ENCODE data around the gene MGAM2.
"Not testable (repeated sequence)": the region's sequence is repeated elsewhere in the genome, so short reads cannot be mapped to it uniquely, and the experiment has no call there.

MGAM2 gene

DNA sequence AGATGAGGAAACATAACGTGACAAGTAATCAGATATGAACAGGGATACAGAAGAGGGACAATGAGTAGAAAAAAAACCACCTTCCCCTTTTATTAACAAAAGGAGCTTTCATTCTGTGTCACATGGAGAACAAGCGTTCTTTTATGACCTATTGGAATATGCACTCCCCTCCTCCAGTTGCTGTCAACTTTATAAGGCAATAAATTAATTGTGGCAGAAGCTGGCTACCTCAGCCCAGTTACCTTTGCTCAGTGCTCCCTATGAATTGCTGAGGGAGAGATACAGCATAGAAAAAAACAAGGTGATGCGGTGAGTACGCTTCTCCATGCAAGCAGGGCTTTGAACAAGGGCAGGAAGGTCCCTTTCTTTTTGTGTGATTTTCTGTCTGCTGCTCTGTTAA, at the start of gene MGAM2:
TSS of gene MGAM2 (plus strand) at position 220 of the 400 bp plus-strand sequence. CDS start 5,156 bp downstream, outside the sequence.
- no peak for DNase-seq (ENCODE audit: low read depth)

DNA sequence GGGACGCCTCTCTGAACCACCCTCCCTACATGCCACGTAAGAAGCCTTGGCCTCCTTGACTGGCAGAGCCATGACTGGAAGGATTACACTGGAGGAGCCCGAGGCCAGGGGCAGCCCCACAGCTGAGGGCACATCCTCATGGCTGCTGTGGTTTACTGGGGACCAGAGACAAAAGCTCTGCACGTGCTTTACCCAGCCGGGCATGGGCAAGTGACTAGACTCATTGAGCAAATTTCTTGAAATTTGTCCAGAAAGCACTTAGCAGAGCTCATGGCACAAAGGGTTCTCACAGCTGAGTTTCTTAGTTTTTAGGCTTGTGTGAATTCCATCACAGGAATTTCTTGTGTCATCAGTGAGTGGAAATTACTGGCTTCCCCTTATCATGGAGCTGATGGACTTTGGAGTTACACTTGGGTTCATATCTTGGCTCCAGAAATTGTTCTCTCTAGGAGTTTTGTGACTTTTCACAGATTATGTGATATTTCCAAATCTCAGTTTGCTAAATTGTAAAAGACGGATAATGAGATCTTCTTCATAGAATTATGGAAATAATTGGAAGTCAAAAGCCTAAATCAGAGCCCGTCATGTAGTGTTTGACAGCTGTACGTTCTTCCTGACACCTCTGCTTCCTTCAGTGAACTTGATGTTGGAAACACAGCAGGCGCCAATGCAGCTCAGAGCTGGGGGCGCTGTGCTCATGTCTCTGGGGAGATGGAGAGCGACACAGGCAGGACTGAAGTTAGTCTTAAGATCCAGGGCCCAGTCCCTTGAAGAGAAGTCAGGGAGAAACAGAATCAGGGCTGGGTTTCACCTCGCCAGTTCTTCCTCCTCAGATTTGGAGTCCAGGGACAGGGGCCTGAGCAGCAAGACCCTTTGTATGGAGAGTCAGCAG, 47.7 kb upstream of the MGAM2 start:
- DNase-seq (ENCODE audit: low read depth) = no peak

DNA sequence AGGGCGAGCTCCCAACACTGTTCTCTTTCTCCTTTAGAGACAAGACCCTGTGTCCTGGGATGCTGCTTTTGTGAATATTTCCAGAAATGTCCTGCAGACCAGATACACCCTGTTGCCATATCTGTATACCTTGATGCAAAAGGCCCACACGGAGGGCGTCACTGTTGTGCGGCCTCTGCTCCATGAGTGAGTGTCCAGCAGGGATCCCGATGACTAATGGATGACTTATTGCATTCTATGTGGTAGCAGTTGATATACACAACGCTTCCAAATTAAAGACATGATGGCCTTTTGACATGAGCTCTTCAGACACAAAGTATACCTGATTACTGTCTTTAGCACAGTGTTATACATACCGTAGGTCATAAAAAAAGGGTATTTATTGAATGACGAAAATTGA, 45.0 kb upstream of the MGAM2 start:
- DNase-seq (ENCODE audit: low read depth) = no peak

DNA sequence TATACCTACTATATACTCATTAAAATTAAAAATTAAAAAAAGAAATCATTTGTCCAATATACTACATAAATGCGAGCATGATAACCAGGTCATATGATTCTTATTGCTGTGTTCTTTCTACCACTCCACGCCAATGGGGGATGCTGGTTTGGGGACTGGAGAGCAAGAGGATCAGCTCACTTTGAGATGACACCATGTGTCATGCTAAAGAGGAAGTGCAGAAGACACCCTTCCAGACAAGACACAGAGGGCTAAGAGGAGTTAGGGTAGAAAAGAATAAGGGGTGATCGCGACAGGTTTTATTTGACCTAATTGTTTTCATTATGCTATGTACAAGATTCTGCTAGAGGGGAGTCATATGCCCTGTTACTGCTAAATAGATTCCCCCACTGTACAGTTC, 33.8 kb upstream of the MGAM2 start:
- DNase-seq (ENCODE audit: low read depth) = no peak

DNA sequence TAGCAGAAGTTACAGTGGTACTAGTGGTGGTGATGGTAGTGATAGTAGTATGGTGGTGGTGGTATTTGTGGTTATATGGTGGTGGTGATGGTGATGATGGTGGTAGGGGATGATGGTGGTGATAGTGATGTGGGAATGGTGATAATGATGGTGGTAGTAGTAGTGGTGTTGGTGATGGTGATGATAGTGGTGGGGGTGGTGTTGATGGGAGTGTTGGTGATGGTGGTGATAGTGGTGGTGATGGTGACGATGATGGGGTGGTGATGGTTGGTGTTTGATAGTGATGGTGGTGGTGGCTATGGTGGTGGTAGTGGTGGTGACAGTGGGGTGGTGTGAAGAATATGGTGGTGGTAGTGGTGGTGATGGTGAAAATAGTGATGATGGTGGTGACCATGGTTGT, 27.9 kb upstream of the MGAM2 start:
- DNase-seq (ENCODE audit: low read depth) = no peak

DNA sequence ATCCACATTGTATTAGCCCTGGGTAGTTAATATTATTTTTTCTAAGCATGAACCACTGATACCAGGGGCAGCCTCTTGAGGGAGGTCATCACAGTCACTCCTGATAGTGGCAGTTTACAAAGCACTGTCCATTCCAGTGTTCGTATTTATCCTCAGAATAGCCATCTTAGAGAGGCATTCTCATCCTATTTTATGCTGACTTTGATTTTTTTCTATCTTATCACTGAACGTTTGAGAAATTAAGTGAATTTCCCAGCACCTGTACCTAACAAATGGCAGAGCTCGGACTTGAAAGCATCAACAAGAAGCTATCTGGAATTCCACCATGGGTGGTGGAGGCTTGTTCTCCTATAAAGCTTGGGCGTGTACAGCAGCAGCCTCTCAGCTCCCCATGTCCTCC, 26.1 kb upstream of the MGAM2 start:
- no peak for DNase-seq (ENCODE audit: low read depth)

DNA sequence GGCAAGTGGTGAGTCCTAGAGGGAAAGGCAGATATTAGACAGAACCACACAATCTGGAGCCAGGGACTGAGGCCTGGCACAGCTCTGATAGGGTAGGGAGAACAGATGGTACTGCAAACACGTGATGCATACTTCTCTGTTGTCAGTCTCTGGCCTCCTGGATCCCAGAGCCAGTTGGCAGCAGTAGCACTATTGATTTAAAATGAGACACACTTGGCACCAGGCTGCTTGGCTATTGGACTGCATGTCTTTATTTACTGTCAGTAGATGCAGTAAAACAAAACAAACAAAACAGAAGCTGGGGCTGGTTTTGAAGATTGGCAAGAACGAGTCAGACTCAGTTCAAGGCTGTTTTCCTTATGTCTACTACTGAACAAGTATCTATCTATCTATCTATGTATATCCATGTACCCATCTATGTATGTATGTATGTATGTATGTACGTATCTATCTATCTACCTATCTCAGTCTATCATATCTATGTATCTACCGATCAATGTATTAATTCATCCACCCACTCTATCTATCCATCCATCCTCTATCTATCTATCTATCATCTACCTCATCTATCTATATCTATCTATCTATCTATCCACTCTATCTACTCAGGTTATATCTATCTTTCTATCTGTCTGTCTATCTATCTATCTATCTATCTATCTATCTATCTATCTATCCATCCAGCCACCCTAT, 23.4 kb upstream of the MGAM2 start:
- DNase-seq (ENCODE audit: low read depth) = no peak

DNA sequence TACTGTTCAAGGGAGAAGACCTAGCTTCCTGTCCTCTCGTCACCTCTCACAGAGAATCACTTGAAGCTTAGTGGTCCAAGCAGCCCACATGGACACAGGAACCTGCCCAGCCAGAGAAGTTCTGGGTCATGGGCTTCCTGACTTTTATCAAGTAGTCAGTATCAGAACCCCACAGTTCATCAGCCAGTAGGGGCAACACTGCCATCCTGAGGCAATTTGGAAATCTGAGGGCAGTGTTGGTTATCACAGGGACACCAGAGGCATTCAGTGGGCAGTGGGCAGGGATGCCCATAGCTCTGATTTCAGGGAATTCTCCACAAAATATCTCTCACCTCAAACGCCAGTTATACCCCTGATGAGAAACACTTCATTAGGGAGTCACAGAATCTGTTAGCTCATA, 22.5 kb upstream of the MGAM2 start:
- no peak for DNase-seq (ENCODE audit: low read depth)

DNA sequence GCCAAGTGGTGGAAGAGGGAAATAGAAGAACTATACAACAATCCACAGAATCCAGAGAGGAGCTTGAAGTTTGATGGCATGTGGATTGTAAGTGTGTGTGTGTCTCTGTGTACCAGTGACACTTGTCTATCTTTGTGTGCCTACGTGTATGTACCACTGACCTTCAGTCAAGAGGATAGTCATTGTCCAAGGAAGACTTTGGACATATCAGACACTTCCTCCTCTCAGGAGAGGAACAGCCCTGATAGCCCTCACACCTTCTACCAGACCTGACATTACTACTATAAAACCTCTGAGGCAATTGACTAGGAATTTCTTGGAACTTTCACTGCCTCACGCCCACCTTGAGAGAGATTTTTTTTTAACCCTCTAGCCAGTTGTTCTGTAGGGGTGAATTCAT, 19.6 kb upstream of the MGAM2 start:
- no peak for DNase-seq (ENCODE audit: low read depth)

DNA sequence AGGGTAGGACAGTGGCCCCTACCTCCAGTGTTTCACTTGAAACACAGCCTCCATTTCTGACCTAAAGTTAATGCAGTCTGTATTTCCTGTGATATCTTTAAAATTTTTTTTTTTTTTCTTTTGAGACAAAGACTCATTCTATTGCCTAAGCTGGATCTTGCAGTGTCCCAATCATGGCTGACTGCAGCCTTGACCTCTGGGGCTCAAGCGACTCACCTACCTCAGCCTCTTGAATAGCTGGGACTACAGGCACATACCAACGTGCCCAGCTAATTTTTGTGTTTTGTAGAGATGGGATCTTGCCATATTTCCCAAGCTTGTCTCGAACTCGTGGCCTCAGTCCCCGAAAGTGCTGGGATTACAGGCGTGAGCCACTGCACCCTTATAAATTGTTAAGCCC, 16.7 kb upstream of the MGAM2 start:
- no peak for DNase-seq (ENCODE audit: low read depth)

DNA sequence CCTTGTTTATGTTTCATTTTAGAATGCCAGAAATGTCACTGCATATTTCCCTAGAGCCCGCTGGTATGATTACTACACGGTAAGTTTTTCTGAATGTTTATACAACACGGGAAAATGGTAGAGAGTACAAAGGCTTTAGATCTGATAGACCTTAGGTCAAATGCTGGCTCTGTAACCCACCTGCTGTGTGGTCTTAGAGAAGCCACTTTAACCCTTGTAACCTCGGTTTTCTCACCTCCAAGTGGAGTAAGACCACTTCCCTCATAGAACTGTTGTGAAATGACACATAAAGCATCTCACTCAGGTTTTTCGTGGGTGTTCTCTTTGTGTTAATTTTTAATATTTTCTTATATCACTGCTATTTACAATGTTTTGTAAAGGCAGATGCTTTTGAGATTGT, 13.9 kb upstream of the MGAM2 start:
- DNase-seq (ENCODE audit: low read depth) = no peak

DNA sequence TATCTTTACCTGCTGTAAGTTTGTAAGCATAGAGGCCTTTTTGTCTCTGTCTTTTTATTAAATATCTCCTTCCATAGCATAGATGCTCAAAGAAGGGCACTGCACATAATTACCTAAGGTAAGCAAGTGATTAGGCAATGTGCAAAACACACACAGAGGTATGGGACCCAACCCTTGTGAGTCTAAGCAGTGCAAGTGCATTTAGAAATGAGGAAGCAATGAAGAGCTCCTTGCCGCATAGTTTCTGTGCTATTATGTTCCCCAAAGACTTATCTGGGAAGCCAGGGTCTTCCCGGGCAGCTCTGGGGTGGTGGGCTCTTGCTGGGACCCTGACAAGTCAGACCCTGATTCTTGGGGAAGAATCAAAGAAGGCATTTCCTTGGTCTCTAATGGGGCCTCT, 13.5 kb upstream of the MGAM2 start:
- DNase-seq (ENCODE audit: low read depth) = no peak

DNA sequence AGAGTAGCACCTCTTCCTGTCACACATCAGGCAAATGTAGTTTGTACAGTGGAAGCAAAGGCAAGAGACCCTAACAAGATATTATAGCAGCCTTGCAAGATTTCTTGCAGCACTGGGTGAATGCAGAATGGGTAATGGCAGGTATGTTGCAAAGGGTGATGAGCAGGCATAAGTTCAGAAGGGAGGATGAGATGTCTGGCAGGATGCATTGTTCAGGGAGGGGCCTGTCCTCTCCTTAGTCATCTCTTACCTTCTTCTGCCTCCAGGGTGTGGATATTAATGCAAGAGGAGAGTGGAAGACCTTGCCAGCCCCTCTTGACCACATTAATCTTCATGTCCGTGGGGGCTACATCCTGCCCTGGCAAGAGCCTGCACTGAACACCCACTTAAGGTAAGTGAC, 12.2 kb upstream of the MGAM2 start:
- DNase-seq (ENCODE audit: low read depth) = not testable (repeated sequence)

DNA sequence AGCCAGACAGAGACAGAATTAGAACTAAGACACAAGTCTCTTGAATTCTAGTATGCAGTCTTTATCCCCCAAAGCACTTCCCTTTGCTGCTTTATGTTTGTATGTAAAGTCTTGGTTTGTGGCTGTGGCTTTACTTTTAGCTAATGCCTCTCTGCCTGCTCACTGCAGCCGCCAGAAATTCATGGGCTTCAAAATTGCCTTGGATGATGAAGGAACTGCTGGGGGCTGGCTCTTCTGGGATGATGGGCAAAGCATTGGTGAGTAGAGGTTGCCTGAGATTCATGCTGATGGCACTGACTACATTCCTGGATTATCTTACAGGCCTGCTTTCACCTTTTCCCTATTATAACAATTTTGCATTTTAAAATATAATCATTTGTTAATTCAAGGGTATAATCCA, 10.9 kb upstream of the MGAM2 start:
- no peak for DNase-seq (ENCODE audit: low read depth)

DNA sequence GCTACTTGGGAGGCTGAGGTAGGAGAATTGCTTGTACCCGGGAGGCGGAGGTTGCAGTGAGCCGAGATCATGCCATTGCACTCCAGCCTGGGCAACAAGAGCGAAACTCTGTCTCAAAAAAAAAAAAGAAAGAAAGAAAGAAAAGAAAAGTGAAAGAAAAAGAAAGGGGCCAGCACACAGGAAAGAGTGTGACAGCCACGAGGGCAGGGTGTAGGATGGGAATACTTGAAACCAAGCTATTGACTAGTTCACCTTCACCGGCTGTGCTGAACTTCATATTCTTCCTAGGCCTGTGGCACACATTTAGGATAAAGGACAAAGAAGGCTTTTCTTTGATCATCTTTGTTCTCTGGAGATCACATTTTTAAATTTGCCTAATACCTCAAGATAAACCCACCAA, 9.7 kb upstream of the MGAM2 start:
- not testable (repeated sequence) for DNase-seq (ENCODE audit: low read depth)

DNA sequence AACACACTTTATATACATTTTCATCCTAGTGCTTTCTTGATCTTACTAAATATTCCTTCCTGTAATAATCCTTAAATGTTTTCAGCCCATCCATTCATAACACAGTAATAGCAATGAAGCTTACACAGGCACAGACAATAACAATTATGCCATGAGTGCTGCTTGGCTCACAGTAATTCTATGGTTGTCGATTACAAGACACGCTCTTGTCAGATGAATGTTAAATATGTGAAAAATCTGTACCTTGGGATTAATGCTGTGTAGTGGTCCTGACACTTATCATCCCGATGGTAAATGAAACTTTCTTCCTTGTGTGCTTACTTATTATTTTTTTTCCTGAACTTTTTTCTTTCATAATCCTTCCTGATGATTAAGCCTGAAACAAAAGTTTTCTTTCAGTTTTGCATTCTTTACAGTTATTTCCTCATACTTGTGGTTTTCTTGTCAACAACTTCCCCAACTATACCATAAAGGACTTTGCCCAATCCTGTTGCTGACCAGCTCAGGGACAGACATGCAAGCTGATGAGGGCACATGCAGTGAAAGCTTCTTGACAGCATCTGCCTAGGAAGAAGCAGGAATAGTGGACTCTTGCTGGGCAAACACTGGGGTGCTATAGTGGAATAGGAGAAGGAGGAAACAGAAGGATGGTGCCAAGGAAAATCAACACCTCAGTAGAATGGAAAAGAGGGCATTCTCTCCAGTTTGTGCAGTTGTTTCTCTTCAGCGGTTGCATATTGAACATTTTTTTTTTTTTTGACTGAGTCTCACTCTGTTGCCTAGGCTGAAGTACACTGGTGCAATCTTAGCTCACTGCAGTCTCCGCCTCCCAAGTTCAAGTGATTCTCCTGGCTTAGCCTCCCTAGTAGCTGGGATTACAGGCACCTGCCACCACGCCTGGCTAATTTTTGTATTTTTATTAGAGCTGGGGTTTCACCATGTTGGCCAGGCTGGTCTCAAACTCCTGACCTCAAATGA, 6.7 kb upstream of the MGAM2 start:
- DNase-seq (ENCODE audit: low read depth) = no peak

DNA sequence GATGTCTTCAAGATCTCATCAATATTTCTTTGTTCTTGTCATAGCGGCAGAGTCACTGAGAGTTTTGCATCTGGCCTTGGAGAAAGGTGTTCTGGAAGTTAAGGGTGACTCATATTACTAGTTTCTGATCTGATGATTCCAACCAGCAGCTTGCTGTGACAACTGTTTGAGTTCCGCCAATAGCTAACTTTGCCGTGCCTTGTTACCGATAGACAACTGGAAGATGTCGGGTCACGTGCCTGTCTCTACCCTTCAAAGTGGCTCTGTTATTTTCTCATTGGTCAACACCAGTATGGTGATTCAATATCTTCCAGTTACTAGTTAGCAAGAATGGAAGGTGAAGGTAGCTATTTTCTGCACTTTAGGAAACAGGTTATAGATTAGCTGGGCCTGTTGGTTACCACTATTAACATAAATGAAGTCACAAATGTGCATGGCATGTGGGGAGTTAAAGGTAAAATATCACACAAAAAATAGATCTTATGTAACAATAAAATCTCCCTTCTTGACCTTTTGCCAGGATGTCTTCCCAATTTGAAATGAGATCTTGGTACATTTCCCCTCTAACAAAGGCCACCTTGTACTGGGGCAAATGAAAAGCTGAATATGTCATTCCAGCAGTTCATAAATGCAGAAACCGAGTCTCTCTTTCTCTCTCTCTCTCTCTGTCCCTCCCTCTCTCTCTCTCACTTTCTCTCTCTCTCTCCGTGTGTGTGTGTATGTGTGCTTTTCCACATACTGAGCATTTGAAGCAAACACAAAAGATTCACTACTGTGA, 2.6 kb upstream of the MGAM2 start:
- no peak for DNase-seq (ENCODE audit: low read depth)

DNA sequence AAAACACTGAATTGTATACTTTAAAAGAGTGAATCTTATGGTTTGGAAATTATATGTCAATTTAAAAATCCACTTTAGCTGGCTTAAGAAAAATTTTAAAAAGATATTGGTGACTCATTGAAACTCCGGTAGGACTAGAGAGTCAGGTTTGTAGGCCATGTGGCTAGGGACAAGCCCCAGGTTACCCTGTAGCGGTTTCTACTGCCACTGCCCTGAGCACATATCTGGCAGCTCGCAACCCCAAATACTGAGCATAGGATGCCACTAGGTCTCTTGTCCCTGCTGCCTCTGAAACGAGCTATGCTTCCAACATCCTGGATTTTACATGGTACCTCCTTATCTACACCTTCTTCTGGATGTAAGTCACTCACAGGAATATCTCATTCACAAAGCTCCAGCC, 1.4 kb upstream of the MGAM2 start:
- DNase-seq (ENCODE audit: low read depth) = no peak

DNA sequence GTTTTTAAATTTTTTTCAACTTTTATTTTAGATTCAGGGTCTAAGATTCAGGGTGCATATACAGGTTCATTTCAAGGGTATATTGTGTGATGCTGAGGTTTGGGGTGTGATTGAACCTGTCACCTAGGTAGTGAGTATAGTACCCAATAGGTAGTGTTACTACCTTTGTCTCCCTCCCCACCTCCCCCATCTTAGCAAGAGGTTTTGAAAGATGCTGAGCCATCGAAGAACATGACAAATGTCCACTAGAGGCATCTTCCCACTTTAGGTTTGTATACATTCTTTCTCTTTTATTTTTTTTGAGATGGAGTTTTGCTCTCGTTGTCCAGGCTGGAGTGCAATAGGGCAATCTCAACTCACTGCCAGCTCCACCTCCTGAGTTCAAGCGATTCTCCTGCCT, 880 bp upstream of the MGAM2 start:
- DNase-seq (ENCODE audit: low read depth) = no peak

DNA sequence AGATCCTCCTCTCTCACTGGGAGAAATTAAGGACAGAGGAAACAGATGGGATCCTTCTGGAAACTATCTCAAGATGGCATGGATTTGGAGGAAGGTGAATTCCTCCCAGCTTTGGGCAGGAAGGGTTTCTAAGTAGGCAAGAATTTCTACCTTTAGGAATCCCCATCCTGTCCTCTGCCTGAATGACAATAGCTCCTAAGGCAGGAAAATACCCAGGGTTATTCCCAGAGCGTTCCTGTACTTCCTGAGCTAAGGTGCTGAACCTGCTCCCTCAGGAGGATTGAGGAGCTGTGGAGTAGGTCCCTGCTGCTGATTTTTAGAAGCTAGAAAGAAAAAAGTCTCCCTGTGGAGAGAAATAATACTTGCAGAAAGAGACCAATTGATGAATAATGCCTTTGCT, 568 bp downstream of the MGAM2 start:
- DNase-seq (ENCODE audit: low read depth) = no peak

DNA sequence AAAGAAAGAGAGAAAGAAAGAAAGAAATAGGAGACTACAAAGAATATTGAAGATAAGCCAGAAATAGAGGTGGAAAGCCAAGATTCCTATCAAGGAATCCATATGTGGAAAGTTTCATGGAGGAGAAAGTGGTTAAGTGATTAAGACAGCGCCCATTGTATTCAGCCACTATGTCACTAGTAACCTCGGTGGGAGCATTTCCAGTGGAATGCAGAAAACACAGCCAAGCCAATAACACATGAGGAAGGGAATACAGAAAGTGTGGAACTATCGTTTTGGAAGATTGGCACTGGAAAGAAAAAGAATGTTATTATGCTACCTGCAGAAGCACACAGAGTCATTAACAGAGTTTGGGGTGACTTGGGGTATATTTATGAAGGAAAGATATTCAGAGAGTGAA, 2.7 kb downstream of the MGAM2 start:
- DNase-seq (ENCODE audit: low read depth) = no peak

DNA sequence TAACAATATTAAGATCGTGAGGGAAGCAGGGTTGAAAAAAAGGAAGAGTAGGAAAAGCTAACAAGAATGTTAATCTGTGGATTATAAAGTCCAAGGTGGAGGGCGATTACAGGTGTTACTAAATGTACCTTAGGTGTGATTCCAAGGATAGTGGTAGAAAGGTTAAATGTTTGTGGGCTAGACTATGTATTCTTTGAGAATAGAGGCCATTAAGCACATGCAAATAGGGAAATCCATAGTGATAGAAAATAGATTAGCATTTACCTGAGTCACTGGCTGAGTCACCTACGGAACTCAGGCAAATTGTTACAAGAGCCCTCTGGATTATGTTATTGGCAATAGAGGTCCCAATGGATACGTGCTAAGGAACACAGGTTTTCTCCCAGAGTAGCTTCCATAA, 9.0 kb downstream of the MGAM2 start:
- DNase-seq (ENCODE audit: low read depth) = no peak
